Fibroblast of the aortic adventitia (primary cell): Measurements from ENCODE around the gene WNT6. TPM values are rescaled to one million over a fixed set of nuclear protein-coding genes. Genes with fewer than 3 reads are reported as not detected.

Experiments
- DNase-seq: peaks from one replicate; pipeline ENCODE4 v3.0.0-alpha.2; 2010; ENCODE audit warnings: low read depth
- H3K4me3 ChIP-seq: 2 replicates; pipeline ENCODE4 v1.5.1; 2011; ENCODE audit warnings: low read depth, mild to moderate bottlenecking, control low read depth, low read length, moderate library complexity
- CTCF ChIP-seq: IDR thresholded peaks from 2 replicates; pipeline ENCODE4 v1.5.1; 2011; ENCODE audit warnings: mild to moderate bottlenecking, low read length, control low read depth, inconsistent platforms; ENCODE audit not compliant: insufficient read depth
- total RNA-seq: library from RNA; depleted of rRNA; stranded (reverse); fragments of >200 nt; gene quantifications from 2 replicates; pipeline ENCODE4 v1.2.3, GENCODE V29; 2012; ENCODE audit warnings: low replicate concordance

The WNT6 gene
- total RNA-seq, 1 donor = not detected

DNA sequence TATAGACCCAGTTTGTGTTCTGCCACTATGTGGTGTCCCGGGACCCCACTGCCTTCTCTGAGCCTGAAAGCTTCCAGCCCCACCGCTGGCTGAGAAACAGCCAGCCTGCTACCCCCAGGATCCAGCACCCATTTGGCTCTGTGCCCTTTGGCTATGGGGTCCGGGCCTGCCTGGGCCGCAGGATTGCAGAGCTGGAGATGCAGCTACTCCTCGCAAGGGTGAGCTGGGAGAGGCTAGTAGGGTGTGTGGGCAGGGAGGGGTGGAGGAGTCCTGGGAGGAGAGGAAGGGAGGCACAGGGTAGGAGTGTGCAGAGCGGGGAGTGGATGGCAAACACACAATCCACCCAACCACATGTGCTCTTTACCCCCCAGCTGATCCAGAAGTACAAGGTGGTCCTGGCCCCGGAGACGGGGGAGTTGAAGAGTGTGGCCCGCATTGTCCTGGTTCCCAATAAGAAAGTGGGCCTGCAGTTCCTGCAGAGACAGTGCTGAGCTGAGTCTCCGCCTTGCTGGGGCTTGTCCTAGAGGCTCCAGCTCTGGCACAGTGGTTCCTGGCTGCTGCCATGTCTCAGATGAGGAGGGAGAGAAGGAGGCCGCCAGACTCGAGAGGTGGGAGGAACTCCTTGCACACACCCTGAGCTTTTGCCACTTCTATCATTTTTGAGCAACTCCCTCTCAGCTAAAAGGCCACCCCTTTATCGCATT, 44.9 kb upstream of the WNT6 start:
- no peak for TF ChIP-seq CTCF
- no peak for DNase-seq
- H3K4me3 ChIP-seq = no peak overlapping the region

GRCh38 chr2:218815244-218815637, 44.4 kb upstream of the WNT6 start:
- no peak for TF ChIP-seq CTCF

GRCh38 chr2:218815649-218816048, 44.0 kb upstream of the WNT6 start:
- TF ChIP-seq CTCF = no peak
- no peak for DNase-seq
- no peak overlapping the region for H3K4me3 ChIP-seq

More at GRCh38 chr2:218815244-218815637, 44.4 kb upstream of the WNT6 start:
- DNase-seq = no peak
- H3K4me3 ChIP-seq = no peak overlapping the region

- H3K4me3 ChIP-seq = no peak overlapping the region
- no peak for DNase-seq
- no peak for TF ChIP-seq CTCF
Observed at GRCh38 chr2:218816561-218817011, 43.0 kb upstream of the WNT6 start.

DNA sequence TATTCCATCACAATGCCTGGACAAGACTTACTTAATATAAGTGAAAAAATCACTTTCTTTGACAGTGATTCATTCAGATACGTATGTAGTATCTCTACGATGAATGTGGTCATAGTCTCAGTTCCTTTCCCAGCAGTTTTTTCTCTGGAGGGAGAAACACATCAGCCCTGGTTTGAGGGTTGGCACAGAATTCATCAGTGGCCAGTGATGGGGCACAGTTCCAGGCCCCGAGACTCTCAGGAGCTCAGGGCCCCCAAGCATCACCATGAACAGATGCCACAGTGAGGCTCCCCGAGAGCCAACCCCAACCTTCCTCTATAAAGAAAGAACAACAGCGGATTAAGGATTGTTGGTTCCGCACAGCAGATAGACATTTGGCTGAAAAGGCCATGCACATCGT, 40.5 kb upstream of the WNT6 start:
- no peak overlapping the region for H3K4me3 ChIP-seq
- no peak for DNase-seq
- TF ChIP-seq CTCF = no peak

DNA sequence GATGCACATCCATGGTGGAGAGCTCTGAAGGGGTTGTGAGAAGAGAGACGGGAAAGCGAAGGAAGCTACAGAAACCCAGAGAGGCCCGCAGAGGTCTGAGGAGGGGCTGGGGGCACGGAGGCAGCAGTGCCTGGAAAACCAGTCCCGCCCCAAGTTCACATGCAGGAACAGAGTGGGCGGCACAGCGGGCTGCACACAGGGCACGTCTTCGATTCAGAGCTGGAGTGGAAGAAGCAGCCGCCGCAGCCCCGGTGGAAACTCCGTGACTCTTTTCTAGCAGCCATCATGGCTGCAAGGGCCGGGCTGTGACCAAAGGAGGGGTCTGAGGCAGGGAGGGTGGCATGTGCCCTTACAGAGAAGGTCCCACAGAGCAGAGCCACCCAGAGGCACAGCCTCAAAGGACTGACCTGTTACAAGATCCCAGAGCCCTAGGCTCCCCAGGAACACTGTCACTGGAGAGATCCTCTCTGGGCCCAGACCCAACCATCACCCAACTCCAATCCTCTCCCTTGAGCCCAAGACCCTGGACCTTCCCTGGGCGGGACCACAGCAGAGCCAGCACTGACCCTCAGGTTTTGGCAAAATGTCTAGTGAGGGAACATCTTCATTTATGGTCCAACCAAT, 38.7 kb upstream of the WNT6 start:
- no peak overlapping the region for H3K4me3 ChIP-seq
- no peak for DNase-seq
- TF ChIP-seq CTCF = no peak
